Measurements from ENCODE around the gene PACC1.
A peak's percentile ranks its signal among the peaks of the same experiment; 100 is the strongest.
"Not testable (repeated sequence)": the region's sequence is repeated elsewhere in the genome, so short reads cannot be mapped to it uniquely, and the experiment has no call there.

Gene PACC1

DNA sequence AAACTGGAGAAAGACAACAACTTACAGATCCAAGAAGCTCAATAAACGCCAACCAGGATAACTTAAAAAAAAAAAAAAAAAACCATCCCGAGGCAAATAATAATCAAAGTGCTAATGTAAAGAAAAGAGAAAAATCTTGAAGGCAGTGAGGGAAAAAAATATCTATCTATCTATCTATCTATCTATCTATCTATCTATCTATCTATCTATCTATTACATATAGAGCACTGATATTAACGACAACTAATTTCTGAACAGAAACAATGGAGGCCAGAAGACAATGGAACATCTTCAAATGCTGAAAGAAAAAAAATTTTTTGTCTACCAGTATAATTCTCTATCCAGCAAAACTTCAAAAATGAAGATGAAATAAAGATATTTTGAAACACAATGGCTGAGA is 18.0 kb downstream of the PACC1 start:
- no peak for DNase-seq (ENCODE audit: low read depth in 2 of 2)

DNA sequence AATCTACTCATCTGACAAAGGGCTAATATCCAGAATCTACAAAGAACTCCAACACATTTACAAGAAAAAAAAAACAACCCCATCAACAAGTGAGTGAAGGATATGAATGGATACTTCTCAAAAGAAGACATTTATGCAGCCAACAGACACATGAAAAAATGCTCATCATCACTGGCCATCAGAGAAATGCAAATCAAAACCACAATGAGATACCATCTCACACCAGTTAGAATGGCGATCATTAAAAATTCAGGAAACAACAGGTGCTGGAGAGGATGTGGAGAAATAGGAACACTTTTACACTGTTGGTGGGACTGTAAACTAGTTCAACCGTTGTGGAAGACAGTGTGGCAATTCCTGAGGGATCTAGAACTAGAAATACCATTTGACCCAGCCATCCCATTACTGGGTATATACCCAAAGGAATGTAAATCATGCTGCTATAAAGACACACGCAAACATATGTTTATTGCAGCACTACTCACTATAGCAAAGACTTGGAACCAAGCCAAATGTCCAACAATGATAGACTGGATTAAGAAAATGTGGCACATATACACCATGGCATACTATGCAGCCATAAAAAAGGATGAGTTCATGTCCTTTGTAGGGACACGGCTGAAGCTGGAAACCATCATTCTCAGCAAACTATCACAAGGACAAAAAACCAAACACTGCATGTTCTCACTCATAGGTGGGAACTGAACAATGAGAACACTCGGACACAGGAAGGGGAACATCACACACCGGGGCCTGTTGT is 18.8 kb downstream of the PACC1 start:
- DNase-seq (ENCODE audit: low read depth in 2 of 2), result not testable (repeated sequence)

DNA sequence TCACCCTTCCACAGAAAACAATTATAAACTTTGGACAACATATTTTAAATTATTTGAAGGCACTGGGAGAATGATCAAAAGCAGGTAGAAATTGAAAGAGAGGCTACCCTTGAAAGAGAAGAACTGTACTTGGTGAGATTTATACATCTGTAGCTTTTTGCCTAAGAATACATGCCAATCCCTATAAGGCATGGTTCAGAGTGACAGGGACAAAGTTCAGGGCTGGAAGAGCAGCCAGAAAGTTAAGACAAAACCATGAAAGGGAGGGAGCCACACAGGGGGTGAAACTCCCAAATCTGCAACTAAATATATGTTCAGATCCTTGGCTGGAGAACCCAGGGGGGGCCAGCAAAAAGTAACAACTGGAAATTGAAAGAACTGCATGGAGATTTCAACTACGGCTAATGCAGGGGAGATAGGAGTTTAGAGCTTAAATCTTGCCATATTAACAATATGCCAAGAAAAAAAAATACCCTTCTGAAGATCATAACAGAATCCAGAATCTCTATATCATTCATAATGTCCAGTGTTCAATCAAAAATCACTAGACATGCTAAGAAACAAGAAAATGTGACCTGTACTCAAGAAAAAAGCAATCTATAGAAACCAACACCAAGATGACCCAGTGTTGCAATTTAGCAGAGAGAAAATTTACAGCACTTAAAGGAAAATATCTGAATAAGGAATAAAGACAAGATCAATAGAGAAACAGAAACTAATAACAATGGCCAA is 25.5 kb downstream of the PACC1 start:
- no peak for DNase-seq (ENCODE audit: low read depth in 2 of 2)

DNA sequence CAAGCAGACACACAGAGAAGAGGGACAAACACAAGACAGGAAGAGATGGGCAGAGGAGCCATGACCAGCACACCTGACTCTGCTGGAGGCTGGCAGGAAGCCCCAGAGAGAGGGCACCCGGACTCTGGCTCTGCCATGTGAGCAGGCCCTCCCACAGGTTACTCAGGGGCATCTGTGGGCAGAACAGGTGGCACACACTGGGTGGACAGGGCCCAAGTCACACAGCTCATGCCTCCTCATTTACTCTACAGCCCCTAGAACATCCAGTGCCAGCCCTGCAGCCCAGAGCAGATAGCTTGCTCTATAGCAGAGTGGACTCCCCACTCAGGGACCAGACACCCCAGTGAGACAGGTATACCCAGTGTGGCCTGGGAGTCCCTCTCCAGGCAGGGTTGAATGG is 28.7 kb downstream of the PACC1 start:
- no peak for DNase-seq (ENCODE audit: low read depth in 2 of 2)

DNA sequence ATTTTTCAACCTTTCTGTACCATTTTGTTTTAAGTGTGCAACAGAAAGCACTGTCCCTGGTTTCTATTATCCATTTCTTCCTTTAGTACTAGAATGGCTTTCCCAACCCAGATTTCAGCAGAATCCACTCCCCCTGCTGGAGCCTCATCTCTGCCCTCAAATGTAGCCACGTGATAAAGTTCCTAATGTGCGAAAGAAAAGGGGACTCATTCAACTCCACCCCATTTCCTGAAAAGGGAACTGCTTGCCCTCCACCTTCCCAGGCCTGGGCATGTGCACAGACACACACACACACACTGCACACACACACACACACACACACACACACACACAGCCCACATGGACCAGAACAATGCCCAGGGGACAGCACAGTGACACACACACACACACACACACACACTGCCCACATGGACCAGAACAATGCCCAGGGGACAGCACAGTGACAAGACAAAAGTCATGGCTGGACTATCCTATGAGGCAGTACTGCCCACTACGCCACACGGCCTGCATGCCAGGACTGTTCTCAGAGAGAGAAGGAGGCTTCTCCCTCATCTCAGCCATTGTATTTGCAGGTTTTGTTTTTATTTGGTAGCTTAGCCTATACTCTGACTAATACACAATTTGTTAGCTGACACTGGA is 33.2 kb downstream of the PACC1 start:
- DNase-seq (ENCODE audit: low read depth in 2 of 2), result no peak

DNA sequence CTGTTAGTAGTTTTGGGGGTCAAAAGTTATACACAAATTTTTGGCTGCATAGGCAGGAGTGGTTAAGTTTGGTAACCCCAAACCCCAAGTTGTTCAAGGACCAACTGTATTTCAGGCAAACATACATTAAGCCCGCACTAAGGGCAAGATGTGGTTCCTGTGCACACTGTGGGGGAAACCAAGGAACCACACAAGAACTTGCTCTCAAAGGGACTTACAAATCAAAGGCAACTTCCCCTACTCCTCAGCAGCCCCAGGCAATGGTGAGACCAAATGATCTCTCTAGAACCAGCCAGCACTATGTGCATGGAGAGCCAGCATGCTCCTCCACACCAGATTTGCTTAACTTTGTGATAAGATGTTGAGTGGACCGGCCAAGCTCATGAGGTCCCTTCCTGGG is 35.3 kb downstream of the PACC1 start:
- no peak for DNase-seq (ENCODE audit: low read depth in 2 of 2)

DNA sequence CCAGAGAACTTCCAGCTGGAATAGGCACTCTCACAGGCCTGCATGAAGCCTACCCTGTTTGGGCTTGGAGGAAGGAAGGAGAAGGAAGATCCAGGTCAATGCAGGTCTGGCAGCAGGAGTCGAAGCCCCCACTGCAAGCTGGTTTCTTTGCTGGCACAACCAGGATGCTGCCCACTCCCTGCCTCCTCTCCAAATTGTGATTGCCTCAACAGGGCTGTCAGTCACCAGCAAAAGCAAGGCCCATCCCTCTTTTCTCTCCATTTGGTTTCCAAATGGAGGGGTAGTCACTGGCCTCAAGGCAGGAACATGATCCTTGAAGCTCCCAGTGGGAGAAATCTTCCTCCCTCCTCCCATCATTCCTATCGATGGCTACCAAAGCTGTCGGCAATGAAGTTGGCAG is 37.0 kb downstream of the PACC1 start:
- DNase-seq (ENCODE audit: low read depth in 2 of 2), result no peak

DNA sequence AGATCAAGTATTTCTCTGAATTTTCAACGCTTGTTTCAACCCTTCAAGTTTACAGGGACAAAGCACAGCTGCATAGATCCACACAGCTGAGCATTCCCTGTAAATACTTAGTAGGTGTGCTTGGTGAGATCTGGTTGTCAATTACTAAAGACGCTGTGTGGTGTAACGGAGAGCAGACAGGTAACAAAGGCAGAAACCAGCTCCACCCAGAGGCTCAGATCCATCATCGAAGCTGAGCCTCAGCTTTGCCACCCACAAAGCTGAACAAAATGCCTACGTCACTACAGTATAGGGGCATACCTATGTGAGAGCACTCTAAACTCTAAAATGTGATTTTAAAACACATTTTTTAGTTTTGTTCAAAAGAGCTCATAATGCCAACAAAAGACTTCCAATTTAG is 38.7 kb downstream of the PACC1 start:
- no peak for DNase-seq (ENCODE audit: low read depth in 2 of 2)

DNA sequence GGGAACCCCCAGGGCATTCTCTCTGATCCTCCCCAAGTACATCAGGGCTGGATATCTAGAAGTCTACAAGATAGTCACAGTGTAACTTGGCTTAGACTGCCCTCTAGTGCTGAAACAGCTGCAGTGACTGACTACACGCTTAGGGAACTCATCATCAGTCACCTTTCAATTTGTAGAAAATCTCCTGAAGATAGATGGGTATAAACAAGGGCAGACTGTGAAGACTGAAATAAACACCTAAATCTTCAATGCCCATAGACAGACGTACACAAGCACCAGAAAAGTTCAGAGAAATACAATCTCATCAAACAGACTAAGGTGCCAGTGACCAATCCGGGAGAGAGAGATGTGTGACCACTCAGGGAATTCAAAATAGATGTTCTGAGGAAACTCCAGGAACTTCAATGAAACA is 46.6 kb downstream of the PACC1 start:
- peak; percentile 17 to 32 for DNase-seq (ENCODE audit: low read depth in 2 of 2)

DNA sequence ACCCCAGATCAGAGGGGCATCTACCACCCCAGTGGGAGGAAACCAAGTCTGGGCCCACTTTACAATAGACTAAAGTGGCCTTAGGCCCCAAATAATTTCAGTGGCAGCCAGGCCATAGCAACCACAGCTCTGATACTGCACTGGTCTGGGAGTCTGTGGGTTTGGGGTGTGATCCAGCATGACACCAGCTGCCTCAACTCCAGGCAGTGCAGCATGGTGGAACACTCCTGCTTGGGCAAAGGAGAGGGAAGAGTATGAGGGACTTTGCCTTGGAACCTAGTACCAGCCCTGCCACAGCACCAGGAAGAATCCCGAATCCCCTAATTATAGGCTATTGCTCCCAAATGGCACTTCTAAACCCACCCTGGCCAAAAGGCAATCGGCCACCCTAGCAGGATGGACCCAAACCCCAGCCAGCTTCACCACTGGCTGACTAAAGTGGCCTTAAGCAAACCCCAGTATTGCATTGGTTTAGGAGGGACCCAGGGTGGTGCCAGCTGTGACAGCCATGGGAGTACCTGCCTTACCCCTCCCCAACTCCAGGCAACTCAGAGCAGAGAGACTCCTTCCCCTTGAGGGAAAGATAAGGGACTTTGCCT is 47.1 kb downstream of the PACC1 start:
- no peak for DNase-seq (ENCODE audit: low read depth in 2 of 2)

DNA sequence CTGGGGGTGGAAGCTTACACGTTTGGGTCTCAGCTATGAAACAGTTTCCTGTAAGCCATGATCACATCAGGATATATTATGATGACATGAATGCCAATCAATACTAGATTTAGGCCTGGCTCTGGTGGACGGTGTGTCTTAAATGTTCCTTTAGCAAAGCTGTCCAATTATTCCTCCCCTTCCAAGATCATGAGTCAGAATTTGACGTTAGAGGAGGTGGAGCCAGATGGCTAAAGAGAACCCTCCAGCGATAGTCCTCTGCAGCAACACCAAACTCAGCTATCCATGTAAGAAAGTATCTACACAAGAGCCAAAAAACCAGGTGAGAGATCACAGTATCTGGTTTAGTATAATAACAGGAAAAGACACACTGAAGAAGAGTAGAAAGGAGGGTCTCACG is 47.8 kb downstream of the PACC1 start:
- no peak for DNase-seq (ENCODE audit: low read depth in 2 of 2)

DNA sequence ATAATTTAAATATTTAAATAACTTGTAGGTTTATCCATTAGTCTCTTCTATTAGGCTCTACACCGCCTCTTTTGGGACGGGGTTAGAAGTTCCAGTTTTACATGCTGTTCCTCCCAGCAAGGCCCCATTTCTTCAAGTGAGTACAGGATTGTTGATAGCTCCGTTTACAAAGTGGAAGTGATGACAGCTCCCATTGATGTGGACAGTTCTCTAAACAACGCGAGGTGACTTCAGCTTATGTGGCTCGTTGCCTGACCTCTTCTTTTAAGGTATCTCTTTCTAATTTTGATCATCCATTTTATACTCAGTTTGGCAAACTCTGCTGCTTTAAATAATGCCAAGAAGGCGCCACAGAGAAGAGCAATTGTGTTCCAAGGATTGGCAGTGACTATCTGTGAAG is 49.7 kb downstream of the PACC1 start:
- DNase-seq (ENCODE audit: low read depth in 2 of 2), result no peak

DNA sequence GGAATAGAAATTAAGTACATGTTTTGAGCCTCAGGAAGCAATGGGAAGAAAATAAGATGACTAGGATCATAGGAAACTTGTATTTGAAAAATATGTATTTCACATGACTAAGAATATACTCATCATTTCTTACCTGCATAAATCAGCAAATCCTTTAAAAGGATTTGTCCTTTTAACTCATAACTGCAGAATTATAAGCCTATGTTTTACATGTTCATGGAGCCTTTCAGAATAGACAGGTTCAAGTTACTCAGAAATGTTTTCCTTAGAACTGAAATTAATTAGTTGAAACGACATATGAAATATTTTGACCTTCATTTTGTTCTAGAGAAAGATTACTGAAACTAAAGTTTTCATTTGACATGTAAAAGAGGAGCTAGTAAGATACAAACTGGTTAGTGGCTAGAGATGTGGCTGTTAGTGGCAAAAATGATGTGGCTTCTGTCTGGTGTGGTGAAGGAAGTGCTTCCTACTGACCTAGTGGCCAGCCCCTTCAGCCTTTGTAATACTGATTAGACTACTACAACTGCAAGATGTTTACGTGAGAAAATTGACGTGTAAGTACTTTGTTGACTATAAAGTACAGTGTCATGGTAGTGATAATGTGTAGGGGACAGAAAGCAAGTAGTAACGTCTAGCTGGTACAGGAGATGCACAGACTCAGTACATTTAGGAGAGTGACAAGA is 54.7 kb downstream of the PACC1 start:
- no peak for DNase-seq (ENCODE audit: low read depth in 2 of 2)

DNA sequence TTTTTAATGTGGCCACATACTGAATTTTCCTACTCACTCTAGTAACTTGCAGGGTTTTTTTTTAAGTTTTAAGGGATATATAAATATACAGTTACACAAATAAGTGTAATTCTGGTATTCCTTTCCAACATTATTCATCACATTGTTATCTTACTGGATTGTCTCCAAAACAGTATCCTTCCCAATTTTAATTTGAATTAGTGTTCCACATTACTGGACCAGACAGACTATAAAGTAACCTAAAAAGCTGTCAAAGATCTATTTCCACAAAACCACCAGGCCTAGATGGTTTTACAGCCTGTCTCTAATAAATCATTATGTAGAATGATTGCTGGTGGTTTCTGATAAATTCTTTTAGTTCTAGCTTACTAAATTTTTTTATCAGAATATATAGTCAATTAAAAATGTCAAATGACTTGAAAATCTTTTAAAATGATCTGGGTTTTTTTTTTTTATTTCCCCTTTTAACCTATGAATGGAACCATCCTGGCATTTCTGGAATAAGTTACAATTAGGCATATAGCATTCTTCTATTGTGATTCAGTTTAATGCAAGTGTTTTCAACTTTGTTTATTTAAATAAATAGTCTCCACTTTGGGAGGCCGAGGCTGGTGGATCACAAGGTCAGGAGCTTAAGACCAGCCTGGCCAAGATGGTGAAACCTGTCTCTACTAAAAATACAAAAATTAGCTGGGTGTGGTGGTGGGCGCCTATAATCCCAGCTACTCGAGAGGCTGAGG is 59.3 kb downstream of the PACC1 start:
- no peak for DNase-seq (ENCODE audit: low read depth in 2 of 2)

DNA sequence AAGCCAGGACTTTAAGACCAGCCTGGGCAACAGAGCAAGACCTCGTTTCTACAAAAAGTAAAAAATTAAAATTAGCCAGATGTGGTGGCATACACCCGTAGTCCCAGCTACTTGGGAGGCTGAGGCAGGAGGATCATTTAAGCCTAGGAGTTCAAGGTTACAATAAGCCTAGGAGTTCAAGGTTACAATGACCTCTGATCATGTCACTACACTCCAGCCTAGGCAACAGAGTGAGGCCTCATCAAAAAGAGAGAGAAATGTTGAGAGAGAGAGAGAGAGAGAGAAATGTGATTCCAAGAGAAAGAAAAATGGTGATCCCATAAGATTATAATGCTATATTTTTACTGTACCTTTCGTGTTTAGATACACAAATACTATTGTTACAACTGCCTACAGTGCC is 60.2 kb downstream of the PACC1 start:
- no peak for DNase-seq (ENCODE audit: low read depth in 2 of 2)

DNA sequence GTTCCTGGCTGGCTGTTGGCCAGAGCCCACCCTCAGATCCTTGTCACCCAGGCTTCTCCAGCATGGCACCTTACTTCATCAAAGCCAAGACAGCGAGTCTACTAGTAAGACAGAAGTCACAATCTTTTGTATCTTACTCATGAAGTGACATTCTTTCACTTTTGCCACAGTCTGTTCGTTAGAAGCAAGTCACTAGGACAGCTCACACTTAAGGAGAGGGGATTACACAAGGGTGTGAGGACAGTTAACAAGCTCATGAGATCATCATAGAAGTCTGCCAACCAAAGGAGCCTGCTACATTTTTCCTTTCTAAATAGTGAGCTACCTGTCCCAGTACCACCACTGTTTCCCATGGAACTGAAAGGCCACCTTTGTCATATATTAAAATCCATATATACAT is 61.5 kb downstream of the PACC1 start:
- no peak for DNase-seq (ENCODE audit: low read depth in 2 of 2)

DNA sequence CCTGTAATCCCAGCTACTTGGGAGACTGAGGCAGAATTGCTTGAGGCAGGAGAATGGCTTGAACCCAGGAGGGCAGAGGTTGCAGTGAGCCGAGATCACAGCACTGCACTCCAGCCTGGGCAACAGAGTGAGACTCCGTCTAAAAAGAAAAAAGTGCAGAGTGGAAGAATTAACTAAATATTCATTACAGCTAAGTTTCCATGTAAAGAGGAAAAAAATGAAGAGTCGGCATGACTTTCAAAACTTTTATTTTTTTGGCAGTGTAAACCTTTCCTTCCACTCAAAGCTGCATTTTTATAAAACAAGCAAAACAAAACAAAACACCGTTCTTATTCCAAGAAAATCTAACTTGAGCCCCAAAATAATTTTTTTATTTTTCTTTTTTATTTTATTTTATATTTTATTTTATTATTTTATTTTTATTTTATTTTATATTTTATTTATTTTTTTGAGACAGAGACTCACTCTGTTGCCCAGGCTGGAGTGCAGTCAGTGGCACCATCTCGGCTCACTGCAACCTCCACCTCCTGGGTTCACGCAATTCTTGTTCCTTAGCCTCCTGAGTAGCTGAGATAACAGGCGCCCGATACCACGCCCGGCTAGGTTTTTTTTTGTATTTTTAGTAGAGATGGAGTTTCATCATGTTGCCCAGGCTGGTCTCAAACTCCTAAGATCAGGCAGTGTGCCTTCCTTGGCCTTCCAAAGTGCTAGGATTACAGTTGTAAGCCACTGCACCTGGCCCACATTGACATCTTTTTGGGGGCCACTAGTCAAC is 62.9 kb downstream of the PACC1 start:
- no peak for DNase-seq (ENCODE audit: low read depth in 2 of 2)

DNA sequence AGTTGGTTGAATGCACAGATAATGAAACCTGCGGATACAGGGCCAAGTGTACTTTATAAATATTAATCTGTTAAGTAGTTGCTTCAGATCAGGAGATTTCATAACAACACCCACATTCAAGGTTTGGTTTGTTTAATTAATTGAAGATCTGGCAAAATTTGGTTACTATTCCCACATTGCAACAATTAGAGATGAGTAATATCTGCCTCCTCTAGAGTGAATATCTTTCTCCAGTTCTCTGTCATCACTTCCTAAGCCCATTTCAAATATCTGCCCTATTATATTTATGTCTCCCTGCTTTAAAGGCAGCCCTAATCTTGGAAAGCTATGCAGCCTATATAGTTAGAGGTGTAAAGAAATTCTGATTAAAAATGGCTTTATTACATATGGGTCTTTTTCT is 68.1 kb downstream of the PACC1 start:
- no peak for DNase-seq (ENCODE audit: low read depth in 2 of 2)

DNA sequence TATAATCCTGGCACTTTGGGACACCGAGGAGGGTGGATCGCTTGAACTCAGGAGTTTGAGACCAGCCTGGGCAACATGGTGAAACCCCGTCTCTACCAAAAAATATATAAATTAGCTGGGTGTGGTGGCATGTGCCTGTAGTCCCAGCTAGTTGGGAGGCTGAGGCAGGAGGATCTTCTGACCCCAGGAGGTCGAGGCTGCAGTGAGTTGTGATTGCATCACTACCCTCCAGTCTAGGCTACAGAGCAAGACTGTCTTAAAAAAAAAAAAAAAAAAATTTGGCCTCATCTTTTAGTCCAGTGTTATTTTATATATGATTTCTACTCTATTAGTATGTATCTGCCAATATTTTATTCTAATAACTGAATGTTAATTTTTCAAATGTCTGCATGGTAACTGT is 69.8 kb downstream of the PACC1 start:
- no peak for DNase-seq (ENCODE audit: low read depth in 2 of 2)

DNA sequence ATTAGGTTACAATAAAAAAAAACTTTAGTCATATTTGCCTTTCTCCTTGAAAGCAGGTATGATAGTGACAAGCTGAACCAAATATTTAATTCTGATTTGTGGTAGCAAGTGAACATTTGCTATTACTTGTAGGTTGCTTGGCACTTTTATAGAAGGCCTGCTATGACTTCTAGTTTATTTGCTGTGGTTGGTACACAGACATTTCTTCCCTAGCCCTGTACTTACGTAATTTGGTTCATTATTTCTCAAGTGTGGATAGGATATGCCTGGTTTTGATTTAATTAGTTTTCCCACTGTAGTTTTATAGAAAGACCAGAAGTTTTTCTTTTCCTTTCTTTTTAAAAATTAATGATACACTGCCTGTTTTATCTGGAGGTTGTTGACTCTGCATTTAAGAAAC is 73.6 kb downstream of the PACC1 start:
- no peak for DNase-seq (ENCODE audit: low read depth in 2 of 2)

DNA sequence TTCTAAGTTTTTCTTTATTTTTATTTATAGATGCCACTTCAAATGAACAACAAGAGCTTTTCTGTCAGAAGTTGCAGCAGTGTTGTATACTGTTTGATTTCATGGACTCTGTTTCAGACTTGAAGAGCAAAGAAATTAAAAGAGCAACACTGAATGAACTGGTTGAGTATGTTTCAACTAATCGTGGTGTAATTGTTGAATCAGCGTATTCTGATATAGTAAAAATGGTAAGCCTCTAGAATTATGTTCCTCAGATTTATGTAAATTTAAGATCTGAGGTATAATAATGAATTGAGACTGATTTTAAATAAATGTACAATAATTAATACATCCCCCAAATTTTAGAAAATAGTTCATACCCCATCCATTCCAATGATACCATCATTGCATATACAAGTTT is 85.6 kb downstream of the PACC1 start:
- DNase-seq (ENCODE audit: low read depth in 2 of 2), result no peak

All from activated CD8-positive, alpha-beta memory T cell treated with anti-CD3 and anti-CD28 coated beads for 4 hours (primary cell).